ENCODE data around the gene KRT75.

- TF ChIP-seq CTCF (IDR thresholded peaks at IDR 0.05) (no peak), POLR2A (IDR thresholded peaks at IDR 0.05) (no peak)
These were observed 15.5 kb downstream of the KRT75 start for GRCh38 chr12:52418576-52419110.
